ENCODE results near the gene BCL11B.

DNA sequence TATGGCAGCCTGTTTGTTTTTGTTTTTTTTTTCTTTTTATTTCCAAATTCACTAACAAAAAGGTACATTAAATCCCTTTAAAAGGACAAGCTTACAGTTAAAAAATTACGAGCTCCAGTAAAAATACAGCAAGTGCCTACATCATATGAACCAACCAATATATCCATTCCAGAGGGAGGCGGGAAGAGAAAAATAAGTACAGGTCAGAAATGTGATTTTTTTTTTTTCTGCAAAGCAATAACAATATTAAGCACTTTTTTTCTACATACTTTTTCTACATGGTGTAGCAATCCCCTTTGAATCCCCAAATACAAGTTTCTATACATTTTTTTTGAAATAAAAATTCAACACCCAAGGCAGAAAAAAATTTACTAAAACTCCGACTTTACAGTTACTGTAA lies 100.6 kb downstream of the BCL11B start:
- TF ChIP-seq EZH2 (IDR thresholded peaks at IDR 0.05; ENCODE audit: borderline replicate concordance, low read depth, low read length, poor library complexity, severe bottlenecking) = no peak
- TF ChIP-seq, protein P1, sequence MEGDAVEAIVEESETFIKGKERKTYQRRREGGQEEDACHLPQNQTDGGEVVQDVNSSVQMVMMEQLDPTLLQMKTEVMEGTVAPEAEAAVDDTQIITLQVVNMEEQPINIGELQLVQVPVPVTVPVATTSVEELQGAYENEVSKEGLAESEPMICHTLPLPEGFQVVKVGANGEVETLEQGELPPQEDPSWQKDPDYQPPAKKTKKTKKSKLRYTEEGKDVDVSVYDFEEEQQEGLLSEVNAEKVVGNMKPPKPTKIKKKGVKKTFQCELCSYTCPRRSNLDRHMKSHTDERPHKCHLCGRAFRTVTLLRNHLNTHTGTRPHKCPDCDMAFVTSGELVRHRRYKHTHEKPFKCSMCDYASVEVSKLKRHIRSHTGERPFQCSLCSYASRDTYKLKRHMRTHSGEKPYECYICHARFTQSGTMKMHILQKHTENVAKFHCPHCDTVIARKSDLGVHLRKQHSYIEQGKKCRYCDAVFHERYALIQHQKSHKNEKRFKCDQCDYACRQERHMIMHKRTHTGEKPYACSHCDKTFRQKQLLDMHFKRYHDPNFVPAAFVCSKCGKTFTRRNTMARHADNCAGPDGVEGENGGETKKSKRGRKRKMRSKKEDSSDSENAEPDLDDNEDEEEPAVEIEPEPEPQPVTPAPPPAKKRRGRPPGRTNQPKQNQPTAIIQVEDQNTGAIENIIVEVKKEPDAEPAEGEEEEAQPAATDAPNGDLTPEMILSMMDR (conservative IDR thresholded peaks at IDR 0.05; ENCODE audit: low read depth, low read length) = no peak

Data from A673 (cell line).